HG03139 (cell line): ENCODE measurements around the gene SSH2.

ENCODE experiments used
- ATAC-seq: cut with Tn5 transposase; IDR thresholded peaks from one replicate; pipeline ENCODE4 v1.9.1; 2021; ENCODE audit not compliant: unreplicated experiment

Gene SSH2

DNA sequence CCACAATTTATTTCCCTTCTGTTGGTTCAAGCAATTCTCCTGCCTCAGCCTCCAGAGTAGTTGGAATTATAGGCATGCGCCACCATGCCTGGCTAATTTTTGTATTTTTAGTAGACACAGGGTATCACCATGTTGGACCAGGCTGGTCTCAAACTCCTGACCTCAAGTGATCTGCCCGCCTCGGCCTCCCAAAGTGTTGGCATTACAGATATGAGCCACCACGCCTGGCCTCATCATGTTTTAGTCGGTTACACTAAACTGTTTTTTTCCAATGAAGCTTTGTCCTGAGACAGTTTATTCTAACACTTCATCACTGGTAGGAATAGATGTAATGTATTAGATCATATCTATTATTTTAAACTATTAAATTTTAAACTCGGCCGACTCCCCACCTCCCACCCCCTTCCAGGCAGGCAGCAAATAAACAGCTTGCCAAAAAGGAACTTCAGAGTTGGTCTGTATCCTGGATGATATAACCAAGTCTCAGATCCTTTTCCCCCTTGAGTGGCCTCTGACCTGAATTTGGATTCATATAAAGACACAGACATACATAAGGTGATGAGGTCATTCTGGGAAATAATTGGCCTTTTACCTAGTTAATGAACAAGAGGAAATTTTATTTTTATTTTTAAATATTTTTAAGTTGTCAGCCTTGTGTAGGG, 288.9 kb downstream of the SSH2 start:
- no peak for ATAC-seq

DNA sequence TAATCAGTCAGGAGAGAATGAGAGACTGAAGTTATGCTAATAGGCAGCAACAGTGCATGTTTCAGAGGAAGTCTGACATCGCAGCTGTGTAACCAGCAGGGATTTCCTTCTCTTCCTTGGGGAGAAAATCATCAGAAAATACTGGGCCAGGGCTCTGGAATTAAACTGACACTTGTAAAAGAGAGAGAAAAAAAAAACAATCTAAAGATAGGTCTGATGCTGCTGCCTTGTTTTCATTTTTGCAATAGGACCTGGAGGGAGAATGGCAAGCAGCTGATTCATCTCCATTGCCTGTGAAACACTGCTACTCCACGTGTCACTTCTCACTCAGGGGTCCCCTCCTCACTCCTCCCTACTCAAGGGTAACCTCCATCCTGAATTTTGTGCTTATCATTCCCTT, 289.6 kb downstream of the SSH2 start:
- ATAC-seq: no peak

DNA sequence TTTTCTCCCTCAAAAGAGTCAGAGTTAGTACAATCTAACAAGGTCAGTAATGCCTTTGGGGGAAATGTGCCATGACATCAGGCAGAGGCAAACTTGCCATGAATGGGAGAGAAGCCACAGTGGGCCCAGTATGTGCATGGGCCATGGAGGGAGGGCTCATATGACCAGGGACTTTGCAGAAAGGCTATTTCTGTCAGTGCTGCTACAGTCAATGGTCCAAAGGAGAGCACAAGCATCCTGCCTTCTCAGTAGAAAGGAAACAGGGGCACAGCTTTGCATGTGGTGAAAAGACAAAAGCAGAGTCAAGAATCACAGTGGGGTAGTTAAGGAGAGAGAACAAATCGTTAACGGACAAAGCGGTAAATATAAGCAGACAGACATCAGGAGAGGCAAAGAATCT, 296.1 kb downstream of the SSH2 start:
- ATAC-seq: no peak

DNA sequence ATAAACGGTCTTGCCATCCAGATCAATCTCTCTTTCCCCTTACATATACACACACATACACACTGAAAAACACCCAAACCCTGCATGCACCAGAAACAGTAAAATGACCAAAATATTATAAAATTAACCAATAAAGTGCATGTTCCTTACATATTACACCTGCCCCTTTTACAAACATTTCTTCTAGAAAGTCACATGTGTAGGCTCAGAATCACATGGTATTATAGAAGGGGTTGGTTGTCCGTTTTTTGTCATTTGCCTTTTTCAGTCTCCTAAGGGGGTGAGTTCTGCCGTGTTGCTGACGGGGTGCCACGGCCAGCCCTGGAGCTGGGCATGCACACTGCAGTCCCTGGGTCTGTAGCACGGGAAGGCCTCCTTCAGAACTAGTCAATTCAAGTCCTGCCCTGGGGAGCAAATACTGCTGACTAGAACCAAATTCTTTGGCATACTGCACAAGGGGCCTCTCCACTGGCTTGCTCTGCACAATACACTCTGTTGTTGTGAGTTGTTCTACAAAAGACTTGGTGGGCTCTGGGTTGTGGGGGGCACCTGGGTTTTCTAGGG, 299.3 kb downstream of the SSH2 start:
- ATAC-seq: no peak

DNA sequence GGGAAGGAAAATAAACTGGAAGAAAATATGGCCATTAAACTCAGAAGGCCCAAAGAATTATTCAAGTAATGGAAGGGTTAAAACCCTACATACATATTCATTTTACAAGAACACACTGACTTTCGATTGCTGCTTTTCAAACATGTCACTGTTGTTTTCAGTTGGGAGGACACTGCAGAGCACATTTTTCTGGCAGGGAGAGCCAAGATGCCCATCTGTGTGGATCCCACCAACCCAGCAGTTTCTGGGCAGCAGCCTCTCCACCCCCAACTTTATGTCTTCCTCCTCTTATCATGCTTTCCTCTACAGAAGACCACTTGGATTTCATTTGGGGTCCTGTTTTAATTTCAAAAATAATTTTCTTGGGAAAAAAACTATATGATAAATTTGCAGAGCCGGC, 300.2 kb downstream of the SSH2 start:
- no peak for ATAC-seq

DNA sequence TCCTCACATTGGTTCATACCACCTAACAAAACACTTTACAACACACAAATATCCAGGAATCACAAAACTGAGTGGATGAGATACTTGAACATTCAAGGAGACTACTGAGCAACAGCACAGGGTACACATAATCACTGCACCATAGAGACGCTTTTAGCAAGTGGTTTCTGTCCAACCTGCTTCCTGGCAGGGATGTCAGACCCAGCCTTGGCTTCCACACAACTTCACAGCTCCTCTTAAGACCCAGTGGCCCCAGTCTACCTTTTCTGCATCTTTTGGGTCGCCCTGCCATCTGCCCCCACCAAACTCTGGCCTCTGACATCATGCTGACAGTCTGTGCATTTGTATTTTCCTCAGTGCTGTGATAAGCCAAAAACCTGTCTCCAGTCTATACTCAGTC, 301.4 kb downstream of the SSH2 start:
- no peak for ATAC-seq

DNA sequence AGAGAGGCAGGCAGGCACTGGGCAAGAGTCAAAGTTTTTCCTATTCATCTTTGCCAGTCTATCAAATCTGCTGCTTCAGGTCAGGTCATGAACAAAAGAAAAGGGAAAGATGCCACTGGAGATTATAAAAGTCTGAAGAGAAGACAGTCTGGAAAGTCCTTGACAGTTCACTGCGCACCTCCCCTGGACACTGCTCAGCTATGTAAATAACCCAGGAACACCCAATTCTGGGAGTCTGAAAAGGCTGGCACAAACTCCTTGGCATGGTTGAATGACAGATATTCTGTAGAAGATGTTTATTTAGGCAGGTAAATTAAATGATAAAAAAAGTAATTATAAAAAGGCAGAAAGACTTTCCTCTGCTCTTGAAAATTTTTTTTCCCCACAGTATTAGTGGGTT, 302.1 kb downstream of the SSH2 start:
- no peak for ATAC-seq

DNA sequence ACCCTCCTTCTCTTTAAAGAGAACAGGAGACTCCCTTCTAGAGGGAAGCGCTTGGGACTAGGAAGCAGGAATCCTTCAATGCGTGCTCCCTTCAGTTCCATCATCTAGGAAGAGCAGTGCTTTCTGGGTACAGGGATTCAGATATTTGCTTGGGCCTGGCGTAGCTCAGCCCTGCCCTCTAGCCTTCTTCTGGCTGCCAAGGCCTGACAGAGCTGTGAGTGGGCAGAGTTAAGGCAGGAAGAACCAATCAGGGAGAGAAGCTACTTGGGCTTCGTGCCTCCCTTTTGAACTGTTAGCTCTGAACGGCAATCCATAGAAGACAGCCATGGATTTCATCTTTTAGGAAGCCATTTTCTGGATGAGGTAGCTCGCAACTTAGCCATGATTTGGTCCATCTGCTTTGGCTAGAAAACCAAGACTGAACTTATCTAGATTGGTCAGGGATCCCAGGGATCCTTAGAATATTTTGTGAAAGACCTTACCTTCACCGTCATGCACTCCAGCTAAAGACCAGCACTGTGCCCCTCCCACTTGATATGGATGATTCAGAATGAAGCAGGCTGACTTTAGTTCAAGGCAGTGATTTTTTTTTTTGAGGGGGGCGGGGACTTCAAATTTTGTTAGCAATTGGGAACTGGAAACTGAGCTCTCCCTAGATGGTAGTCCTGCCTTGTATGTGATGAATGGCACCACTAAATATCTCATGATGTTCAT, 304.8 kb downstream of the SSH2 start:
- ATAC-seq: no peak

DNA sequence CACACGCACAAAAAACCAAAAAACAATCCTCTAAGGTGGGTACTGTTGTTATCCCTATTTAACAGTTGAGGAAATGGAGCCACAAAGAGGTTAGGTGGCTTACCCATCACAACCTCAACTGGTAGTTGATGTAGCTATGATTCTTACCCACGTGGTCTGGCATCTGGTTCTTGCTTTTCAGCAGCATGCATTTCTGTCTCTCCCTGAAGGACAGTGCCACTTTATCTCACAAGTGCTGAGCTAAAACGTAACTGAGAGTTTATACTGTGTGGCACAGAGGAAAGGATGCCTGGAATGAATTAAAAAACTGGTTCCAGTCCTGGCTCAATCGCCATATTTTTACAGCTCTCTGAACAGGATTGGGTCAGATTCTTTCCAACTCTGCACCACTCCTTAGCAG, 305.4 kb downstream of the SSH2 start:
- no peak for ATAC-seq

DNA sequence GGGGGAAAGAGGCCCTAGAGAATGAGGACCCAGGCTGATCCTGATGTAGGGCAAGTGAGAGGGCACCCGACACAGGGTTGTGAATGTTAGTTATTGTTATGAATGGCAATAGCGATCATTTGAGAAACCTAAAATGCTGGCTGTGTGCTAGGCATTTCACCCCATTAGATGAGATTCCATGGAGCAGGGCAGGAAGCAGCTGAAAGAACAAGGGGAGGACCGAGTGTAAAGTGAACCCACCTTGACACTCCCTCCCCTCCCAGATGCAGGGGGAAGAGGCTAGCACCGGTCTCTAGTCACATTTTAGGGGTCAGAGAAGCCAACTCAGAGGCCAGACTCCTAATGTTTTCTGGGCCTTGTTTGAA, 306.8 kb downstream of the SSH2 start:
- no peak for ATAC-seq

DNA sequence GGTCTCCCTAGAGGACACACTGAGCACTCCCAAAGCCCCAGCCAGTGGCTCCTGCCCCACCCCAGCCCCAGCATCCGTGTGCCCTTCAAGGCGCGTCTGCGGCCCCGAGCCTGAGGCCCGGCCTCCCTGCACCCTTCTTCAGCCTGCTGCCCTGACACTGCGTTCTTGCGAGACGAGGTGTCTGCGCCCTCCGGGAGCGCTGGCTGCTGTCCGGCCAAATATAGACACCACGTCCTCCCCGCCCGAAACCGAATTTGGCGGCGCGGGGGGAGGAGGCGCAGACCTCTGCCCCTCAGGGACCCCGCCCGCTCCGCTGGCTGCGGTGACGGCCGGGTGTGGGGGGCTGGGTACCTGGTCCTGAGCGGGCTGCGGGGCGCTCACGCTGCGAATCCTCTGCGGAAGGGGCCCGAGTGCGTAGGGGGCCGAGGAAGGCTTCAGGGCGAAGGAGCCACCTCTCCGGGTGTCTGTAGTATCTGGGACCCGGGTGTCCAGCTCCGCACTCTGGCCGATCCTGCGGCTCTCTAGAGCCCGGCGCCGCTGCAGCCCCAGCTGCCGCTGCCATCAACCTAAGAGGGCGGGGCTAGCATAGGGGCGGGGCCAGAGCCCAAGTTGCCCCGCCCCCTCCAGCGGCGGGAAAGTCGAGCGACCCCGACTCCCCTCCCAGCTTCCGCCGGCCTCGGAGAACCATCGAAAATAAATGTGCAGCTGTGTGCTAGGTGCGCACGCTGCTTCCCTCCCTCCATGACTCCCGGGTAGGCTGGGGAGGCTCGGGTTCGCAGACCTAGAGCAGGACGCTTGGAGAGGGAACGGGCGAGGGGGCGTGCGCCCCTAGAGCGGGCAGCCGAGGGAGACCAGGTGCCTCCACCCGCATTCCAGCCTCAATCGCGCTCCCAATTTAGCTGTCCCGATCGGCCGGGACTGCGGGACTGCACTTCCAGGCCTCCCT, 307.4 kb downstream of the SSH2 start, which contains the start of gene CORO6:
TSS of gene CORO6 (minus strand) at position 576 of the 946 bp plus-strand sequence. CDS start 1,491 bp downstream, outside the sequence.
- no peak for ATAC-seq

DNA sequence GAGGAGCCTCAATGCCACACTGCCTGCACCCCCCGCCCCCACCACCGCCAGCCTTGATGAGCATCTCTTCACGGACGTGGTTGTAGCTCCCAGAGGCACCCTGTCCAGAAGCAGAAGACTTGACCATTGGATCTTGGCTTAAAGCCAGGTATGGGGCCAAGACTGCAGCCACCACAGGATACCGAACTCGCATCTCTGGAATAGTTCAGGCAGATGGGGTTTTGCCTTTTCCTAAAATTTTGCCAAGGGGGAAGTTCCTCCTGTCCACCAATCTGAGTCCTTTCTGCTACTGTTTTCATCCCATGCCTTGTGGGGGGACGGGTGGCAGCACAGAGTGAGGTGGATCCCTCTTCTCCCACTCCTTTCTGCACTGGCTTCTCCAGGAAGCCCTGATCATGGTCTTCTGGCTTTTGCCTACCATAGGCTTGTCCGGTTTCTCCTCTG, 308.3 kb downstream of the SSH2 start:
- ATAC-seq: no peak

DNA sequence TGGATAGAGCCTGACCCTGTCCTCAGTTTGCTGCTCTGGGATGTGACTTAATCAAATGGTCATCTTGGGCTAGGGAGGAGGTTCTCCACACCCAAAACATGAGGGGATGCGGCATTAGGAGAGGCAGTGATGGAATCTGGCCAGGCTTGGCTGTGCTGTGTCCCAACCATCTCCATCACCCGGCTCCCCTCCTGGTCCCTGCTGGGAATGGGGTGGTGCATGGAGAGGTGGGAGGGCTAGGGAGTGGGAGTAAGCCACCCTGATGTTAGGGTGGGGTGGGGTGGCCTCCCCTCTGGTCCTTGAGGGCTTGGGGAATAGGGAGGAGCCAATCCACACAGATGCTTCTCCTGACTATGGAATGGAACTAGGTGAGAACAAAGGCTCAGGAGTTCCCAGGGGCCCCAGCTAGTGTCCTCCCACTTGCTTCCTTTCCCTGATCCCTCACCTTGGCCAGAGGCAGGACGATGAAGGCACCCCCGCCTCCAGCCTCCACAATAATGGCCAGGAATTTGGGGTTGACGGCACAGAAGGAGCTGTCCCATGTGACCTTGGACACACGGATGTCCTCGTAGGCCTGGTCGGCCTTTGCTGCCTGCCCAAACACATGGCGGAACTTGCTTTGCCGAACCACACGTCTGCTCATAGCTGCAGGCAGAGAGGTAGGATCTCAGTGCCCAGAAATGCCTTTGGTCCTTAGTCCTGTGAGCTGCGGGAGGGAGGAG, 309.1 kb downstream of the SSH2 start:
- no peak for ATAC-seq

DNA sequence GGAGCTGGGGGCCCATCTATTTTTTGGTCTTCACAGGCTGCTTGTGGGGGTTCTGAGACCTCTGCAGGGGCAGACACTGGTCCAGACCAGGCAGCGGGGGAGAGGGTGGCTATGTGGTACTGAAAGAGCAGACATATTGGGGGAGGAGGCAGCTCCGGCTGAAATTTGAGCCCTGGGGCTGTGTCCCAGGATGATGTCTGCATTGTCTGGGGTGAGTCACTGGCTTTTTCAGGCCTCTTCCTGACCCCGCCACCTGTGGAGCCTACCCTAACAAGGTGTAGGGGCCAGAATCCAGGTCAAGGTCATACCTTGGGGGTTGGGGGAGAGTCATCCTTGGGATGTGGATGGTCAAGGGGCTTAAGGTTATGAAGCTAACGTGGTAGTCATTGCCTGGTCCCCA, 309.8 kb downstream of the SSH2 start:
- no peak for ATAC-seq

DNA sequence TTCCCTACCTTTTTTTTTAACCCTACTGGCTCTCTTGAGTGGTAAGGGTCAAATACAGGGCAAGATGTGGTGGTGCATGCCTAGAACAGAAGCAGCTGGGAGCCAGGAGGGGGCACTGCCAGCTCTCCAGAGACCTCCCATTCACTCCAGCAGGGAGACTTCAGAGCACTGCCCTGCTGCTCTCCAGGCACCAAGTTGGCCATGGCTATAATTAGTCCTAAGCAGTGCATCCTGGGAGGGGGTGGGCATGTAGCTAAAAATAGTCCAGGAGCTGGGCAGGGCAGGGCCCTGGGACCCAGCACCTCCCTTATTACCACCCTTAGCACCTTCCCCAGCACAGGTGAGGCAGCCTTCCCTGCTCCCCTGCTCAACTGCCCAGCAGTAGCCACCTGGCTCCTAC, 310.8 kb downstream of the SSH2 start:
- ATAC-seq: no peak

DNA sequence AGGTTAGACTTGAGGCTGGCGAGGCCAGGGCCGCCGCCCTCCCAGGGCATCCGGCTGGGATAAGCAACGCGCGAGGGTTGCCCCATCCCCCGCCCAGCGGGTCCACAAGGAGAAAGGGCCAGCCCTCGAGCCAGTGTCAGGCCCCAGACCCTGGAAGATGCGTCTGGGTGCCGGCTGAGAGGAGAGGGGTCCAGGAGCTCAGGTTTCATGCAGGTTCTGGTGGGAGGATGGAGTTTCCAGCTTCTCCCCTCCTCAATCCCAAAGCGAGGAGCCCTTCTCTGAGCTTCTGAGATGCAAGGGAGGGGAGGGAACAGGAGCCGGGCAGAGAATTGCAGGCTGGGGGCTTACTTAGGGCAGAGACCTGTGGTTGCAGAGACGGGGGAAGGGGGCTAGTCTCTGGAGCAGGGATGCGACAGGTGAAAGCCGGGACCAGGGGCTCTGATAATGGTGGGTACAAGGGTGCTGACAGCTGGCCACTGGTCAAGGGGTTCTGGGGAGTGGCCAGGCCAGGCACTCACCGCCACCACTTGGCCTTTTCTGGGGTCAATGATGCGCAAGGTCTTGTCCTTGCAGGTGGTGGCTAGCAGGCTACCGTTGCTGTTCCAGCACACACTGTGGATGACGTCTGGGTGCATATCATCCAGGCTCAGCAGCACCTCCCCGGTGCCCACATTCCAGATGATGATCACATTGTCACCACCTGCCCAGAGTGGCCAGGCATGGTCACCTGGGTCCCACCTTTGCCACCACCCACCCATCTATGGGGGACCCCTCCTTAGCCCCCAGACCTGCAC, 311.6 kb downstream of the SSH2 start:
- ATAC-seq: no peak

DNA sequence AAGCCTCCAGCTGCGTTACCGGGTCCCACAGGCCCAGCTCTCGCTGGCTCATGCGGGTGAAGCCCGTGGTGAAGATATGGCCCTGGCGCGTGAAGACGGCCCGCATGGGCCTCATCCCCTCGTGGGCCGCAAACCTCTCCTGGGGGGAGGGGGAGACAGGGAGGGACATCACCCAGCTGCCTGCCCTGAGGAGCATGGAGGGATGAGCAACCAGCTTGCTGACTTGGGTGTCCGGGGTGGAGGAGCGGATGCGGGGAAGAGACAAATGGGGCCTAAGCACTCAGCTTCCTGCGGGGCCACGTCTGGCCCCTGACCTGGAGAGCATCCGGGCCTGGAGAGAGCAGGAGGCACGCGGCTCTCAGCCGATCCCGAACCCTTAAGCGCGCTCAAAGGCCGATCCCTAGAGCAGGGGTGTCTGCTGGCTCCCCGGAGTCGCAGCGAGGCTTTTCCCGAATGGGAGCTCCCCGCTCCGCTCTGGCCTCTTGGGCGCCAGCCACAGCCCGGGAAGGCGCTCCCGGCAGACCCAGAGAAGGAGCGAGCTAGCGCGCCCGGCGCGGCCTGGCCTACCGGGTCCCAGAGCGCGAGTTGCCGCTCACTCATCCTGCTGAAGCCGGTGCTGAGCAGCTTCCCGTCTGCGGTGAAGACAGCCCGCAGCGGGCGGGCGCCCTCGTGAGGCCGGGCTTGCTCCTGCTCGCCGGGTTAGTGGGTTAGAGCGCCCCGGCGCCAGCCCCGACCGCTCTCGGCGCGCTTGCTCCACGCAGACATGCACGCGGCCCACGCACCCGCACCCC, 312.4 kb downstream of the SSH2 start:
- peak; percentile 28 for ATAC-seq

DNA sequence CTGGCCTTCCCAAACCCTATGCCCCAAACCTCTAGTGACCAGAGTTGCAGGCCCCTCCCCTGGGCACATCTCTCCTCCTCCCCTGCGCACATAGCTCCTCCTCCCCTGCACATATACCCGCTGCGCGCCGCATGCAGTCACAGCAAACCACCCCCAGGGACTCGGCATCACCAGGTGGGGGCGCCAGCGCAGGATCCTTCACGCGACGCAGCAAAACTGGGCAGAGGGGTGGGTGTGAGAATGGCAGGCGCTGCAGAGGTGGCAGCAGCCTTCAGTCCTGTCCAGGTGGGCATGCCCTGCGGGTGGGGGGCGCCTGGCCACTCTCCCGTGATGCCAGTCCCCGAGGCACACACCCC, 312.9 kb downstream of the SSH2 start:
- ATAC-seq: no peak
